ENCODE results near the gene ZEB2.
"Not testable (repeated sequence)": the region's sequence is repeated elsewhere in the genome, so short reads cannot be mapped to it uniquely, and the experiment has no call there.

ZEB2 gene

DNA sequence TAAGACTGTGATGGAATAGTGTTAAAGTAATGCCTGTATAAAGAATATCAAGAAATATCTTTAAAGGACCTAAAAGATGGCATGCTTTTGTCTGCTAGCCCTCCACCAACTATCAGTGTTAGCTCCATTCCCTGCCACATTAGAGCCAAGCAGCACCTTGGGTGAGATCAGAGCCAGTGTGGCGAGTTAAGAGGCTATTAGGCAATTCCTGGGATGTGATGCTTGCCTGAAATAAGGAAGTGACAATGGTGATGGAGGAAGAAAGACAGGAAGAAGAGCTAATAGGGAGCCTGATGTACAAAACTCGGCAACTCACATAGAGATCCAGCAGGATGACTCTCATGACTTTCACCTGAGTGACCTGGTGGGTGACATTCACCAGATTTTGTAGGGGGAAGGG lies 143.5 kb downstream of the ZEB2 start:
- no peak for DNase-seq

DNA sequence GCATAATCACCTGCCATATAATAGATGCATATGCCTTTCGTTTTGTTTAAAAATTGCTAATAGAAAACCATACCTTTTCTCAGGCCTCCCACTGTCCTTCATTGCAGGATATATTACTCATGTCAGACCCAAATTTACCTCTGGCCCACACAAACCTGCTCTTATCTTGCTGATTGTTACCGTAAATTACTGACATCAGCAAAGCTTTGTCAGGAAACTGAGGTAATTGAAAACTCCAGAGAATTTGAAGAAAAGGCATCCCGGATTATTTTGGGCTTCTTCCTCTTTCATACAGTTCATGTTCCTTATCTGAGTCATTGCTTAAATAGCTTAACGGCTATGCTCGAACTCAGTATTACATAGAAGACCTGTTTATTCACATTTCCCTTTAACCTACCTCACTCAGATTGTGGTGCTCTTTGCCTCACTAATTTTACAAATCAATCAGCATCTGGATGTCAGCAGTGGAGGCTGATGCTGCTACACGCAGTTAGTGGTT lies 145.7 kb downstream of the ZEB2 start:
- no peak for DNase-seq

DNA sequence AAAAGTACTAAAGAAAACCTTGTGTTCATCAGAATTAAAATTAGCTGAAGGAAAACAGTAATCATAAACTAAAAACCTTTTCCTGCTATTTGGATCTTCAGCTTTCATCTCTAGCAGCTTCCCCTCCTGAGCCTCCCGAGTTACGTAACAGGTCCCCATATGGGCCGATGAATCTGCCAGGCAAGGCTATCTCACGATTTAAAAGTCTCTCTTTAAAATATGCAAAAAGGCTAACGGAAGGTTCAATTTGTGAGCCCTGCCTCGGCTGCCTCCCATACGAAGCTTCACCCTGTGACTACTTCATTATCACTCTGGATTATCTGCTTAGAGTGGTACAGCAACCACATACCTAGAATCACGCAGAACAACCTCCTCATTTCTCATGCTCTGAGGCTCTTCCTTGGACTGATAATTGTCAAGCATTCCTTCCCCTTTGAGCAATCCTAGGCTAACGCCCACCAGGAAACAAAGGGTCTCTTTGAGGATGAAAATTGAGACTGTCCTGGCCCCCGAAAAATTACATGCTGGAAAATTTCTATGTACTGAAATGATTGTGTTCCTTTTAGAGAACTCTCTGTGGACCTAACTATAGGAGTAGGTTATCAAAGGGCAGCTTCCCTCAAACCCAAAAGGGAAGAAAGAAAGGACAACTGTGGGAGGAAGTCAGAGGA lies 147.4 kb downstream of the ZEB2 start:
- DNase-seq, result no peak

DNA sequence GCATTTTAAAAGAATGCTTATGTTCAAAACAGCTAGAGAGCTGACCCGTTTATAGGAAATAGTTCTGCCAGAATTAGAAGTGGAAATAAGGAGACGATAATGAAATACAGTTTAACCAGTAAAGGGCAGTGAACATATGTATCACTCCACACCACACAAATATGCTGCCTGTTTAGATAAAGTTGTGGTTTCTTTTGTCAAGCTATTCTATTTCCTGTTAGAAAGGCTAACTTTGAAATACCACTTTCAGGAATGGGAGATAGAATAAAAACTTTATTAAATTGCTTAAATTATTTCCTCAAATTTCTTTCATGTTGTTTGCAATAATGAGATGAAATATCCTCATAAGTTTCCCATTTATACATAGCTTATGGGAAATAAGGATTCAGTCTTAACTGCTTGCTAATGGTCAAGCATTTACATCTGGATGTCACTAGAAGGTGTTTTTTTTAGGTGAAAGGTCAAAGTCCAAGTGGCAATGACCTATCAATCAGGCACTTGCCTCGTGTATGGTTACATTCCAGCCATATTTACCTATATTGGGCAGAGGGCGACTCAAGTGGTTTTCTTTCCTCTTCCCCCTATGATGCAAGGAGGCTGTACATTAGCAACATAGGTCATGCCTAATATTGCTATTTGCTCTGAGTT lies 148.9 kb downstream of the ZEB2 start:
- DNase-seq, result no peak

DNA sequence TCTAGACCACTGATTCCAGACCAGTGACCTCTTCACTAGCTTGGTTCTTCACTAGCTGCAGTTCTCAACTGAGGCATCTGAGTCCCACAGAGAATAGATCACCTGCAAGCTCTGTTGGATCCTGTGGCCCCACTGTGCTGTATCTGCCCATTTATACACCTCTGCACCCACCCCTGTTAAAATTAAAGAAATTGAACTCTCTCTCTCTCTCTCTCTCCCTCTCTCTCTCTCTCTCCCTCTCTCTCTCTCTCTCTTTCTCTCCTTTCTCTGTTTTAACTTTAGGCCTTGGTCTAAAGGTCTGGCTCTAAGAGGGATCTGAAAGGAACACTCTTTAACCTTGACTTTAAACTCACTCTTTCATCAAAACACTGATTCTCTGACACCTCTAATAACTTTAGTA lies 150.5 kb downstream of the ZEB2 start:
- DNase-seq, result no peak

DNA sequence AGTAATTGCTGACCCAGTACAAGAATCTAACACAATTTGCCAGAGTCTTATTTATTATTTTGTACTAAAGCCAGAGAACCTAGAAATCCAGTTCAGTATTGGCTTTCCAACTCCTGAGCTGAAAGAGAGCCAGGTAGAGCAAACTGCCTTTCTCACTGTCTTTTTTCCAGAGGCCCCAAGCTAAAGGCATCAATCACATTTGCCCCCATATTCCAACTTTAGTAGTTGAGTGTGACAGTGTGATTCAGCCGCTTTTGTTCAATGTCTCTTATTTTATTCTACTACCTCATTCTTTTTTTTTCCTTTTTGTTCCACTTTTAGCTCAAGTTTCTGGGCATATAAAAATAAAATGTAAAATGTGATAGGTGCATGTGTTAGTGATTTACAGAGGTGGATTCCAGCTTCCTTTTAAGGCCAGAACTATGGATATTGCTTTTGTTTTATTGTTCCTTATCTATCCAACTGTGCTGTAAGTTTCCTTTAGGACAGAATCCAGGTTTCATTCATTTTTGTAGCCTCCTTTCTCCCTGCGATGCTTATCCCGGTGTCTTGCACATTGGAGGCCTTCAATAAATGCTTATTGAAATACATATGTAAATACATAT lies 153.0 kb downstream of the ZEB2 start:
- DNase-seq, result no peak

DNA sequence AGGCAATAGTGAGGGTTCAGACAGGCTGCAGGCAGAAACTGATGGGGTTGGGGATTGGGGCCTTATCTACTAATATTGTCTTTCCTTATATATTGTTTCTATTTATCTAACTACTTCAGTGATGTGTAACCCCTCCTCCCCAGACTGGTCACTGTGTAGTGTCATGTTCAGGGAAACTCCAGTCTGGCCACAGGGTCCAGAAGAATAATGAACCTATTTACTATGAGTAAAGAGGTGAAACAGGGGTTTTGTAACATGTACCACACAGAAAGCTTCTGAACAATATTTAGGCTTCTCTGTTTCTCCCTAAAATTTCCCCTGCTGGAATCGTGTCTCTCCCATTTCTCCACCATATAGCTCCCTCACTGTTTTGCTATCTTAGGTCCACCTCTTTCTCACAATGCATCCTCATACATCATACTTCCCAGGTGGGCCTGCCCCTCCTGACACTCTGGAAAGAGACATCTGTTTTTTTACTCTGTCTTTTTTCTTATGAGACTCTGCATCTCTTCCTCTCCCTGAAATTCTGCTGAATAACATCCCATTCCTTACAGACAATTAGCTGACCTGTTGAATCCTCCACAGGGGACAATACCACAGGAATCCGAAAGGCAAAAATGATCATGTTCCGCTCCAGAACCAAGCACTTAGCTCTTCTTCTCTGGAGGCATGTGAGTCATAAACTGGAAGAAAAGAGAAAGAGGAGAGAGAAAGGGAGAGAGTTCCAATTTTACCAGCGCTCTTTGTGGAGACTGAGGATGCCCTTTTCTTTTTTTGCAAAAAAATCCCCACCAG lies 154.8 kb downstream of the ZEB2 start:
- no peak for DNase-seq

DNA sequence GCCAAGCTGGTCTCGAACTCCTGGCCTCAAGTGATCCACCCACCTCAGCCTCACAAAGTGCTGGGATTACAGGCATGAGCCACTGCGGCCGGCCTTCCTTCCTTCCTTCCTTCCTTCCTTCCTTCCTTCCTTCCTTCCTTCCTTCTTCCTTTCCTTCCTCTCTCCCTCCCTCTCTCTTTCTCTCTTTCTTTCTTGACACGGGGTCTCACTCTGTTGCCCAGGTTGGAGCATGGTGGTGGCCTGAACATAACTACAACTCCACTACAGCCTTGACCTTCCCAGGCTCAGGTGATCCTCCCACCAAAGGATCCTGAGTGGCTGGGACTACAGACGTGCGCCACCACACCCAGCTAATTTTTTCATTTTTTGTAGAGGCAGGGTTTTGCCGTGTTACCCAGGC lies 155.7 kb downstream of the ZEB2 start:
- DNase-seq, result not testable (repeated sequence)

DNA sequence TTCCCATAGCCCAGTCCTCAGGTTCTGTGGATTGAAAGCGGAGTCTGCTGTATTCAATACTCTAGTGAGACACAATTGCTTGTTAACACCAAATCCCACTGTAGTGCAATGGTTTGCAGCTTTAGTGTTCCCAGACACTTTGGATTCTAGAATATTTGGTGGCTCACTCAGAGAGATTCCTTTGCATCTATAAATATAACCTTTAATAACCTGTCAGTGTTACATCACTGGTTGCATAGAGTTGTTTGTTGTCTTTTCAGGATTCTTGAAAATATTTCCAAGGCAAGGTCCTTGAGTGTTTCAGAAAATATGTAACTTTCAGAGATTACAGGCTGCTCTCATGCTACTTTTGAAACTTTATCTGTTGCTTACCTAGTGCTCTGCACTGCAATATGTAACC lies 157.5 kb downstream of the ZEB2 start:
- DNase-seq, result no peak

DNA sequence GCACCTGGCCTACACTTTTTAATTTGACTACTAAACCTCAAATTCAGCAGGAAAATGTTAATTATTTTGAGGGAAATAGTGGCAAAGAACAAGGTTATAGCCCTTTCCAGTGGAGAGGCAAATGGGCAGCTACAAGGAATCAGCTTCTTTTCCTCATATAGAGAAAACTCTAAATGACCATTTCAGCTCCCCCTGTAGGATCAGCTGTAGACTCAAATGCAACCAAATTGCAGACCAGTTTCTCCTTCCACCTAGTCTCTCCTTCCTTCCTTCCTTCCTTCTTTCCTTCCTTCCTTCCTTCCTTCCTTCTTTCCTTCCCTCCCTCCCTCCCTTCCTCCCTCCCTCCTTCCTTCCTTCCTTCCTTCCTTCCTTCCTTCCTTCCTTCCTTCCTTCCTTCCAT lies 158.2 kb downstream of the ZEB2 start:
- DNase-seq, result no peak

DNA sequence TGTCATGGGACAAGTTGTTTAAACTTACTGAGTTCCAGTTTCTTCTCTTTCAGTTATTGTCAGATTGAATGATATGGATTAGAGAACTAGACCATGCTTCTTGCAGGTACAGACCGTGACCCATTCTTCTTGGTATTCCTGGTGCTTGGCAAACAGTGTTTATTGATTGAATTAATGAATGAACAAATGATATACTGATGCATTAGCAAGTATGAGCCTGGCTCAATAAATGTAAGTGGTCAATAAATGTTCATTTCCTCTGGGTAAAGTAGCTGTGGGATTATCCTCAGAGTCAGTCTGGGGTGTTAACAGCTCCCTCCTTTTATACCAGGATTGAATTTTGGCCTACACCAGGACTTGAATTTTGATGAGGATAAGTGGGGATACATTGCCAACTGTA lies 160.2 kb downstream of the ZEB2 start:
- no peak for DNase-seq

DNA sequence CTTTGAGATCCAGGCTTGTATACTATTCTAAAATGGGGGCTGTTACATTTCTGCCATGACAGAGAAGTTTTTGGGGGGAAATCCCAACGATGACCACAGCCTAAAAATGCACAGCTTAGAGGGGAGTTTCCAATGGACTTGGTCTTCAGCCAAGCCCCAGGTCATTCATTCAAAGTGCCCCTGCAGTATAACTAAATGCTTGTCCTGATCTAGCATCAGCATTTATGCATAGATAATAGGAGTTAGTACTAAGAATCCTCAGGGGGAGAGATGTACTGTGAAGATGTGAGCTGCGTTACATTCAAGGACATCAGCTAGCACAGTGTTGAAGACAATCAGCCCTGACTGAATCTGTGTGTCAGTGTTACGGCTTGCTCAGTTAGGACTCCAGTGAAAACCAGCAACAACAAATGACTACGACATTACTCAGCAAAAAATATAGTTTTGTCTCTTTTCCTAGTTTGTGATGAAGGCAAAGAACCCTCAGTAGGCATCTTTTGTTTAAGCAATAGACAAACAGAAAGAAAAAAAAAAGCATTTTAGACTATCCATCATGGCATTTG lies 160.9 kb downstream of the ZEB2 start:
- DNase-seq, result no peak

DNA sequence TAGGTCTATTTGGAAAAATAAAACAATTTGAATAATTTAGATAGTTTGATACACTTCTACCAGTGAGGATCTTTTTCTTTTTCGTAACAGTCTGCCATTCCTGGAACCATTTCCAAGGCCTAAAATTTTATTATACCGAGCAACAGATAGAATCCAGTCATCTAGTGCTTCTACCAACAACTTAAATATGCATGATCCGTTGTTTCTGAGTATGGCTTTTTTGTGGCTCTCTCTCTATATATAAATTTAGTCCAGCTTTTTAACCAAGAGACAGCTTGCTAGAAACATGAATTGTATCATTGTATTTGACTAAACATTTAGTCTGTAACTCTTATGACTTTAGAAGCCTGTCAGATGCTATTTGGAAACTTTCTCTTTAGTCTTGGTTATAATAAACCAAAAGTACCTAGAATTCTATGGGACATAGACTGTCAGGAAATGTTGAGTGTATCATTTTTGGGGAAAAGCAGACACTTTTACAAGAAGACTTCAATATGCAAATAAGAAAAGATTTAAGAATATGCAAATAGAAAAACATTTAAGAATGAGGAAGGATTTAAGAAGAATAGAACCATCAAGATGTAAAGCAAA lies 161.4 kb downstream of the ZEB2 start:
- DNase-seq, result no peak

DNA sequence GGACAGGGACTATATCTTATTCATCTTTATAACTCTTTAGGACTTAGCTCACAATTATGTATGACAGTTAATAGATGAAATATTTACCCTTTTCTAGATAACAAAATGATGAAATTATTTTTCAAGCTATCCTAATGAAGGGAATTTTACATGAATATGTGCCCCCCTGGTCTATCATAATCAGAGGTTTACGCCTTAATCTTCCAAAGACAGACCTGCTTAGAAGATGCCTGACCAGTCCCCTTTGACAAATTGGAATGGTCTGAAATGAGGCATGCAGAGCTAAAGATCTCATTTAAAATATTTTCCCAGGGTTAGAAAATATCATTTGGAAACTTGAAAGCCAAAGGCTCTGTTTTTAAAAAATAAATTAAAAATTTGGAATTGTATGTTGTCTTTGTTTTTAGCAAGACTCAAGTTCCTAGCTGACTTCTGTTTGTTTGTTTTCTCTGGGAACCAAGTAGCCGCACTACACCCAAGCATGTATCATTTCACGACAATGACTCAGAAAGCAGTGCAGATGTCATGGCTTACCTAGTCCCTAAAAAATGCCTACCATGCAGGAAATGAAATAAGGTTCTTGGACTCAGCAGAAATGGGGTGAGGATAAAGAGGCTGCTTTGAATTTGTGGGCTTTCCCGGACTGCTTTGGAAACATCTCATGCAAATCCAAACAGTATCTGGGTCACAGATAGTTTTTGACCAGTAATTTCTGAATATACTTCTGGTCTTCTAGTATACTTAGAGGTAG lies 162.1 kb downstream of the ZEB2 start:
- no peak for DNase-seq

DNA sequence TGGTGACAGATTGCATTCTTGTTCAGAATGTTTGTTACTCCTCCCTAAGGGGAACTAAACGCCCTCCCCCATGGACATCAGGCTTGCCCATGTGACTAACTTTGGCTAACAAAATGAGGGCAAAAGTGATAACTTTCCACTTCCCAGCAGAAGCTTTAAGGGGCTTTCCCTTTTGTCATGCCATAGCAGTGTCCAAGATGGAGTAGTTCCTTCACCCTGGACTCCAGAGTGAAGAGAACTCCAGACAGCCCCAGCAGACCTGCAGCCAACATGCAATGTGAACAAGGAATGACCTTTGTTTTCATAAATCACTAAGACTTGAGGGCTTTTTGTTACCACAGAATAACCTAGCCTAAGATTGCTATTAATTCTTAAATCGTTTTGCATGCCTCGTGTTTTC lies 163.5 kb downstream of the ZEB2 start:
- no peak for DNase-seq

DNA sequence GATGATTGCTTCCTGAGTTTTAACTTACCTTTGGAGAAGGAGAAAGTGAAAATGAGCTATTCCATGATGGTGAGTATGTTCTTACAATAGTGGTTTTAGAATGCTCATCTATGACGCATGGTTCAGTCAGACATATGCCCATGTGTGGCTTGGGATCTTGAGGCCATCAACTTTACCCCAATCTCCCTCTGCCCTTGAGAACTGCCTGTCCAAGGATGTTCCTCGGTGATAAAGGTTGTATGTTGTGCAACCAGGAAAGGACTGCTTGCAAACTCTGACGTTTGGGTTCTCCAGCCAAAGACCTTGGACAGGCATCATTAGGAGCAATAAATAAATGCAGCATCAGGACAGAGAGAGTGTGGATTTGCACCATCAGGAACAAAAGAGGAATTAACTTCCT lies 165.0 kb downstream of the ZEB2 start:
- no peak for DNase-seq

DNA sequence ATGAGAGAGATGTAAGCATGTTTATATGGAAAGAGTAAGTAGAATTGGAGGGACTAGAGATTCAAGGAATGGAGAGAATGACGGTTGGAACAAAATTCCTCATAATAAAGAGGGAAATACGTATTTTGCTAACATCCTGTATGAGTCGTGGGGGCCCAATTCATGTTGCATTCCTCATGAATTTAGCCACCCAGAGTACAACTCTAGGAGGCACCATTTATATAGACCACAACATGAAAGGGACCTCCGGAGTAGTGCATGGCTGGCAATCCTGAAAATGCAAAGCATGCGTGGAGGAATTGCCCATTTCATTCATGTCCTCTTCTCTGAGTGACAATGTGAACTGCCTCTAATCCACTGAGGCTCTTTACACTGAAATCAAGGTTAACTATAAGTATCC lies 168.2 kb downstream of the ZEB2 start:
- DNase-seq, result no peak

DNA sequence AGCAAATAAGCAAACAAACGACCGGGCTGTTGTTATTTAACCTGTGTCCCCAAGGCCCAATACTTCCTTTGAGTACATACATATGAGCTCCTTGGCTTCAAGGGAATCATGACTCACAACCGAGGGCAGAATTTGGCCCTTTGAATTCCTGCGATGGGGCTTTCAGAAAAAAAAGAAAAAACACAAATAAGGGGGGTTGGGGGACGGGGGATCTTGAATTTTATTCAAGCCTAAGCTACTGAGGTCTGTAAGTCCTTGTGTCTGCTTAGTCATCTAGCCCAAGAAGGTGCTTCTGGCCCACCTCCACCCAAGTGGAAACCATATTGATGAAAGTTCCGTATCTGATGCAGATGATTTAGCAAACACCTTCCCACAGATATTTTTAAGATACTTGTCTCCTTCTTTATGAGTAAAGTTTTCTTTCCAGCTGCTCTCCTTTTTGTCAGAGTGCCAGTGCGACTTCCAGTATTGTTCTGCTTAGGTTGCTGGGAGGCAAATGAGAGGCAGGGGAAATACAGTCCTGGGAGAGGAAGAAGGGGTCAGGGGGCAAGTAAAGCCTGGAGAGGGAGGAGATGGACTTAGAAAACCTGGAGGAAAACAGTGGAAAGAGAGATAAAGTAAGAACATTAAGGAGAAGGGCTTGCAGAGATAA lies 169.6 kb downstream of the ZEB2 start:
- DNase-seq, result no peak

DNA sequence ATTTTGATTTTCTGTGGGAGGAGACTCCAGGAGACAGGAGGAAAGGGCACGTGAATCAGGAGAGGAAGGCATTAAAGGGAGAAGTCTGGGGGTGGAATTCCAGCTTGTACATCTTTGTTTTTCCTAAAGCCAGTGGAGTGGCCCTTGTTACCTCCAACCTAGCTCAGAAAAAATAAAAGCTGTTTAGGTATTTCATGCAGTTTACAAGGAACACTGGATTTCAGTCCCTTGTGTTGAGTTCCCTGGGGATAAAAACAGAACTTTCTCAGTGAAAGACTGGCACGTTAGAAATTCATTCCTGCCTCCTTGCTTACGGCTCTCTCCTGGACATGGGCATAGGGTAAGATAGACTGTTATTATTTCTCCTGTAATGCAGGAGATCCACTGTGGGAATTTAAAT lies 170.2 kb downstream of the ZEB2 start:
- no peak for DNase-seq

DNA sequence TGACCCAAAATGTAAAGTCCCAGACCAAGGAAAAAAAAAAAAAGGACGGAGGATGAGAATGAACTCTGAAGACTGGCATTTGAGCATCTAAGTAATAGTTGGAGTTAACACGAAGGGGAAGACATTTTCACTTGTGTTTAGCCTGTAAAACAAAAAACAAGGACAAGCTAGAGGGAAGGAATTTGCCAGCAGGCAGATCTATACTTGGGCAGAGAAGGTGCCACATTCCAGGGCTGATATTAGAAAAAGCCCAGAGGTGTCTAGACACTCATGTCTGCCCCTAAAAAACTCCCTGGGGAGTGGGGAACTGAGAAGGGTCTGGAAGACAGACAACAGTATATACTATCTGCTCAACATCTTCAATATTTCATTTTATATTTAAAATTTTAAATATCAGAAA lies 171.1 kb downstream of the ZEB2 start:
- DNase-seq, result no peak

DNA sequence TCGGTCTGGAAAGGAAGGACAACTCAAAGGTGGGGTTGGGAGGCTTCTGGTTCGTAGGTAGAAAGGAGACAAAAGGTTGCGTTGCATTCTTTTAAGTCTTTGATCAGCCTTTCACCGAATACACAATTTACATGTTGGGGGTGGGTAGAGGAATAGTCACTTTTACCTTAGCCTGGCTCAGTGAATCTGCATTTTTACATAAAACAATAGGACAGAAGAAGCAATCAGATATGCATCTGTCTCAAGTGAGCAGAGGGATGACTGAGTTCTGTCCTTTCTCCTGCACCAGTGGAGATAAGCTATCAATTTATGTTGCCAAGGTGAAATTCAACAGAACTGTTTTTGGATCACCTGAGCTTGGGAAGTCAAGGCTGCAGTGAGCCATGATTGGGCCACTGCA lies 173.7 kb downstream of the ZEB2 start:
- DNase-seq, result no peak

DNA sequence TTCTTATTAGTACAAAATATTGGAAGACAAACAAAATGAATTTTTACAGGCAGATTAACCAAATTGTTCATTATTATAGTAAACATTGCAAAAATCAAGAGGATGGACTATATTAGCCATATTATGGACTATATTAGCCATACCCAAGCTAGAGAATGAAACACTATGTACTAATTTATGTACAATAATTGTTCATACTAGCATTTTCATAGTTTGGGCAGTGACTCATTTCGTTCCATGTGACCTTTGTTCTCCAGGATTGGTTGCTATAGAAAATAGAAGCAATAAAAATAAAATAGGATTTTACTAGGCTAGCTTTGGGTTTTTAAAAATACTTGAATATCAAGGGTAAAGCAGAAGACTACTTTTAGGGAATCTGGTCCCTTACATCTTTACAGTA lies 176.8 kb downstream of the ZEB2 start:
- no peak for DNase-seq
